Measurements from ENCODE around the gene GUCA1C. TPM values are rescaled to one million over a fixed set of nuclear protein-coding genes. Genes with fewer than 3 reads are reported as not detected.

Gene GUCA1C
- total RNA-seq, 1 donor from 2014 or later = not detected

DNA sequence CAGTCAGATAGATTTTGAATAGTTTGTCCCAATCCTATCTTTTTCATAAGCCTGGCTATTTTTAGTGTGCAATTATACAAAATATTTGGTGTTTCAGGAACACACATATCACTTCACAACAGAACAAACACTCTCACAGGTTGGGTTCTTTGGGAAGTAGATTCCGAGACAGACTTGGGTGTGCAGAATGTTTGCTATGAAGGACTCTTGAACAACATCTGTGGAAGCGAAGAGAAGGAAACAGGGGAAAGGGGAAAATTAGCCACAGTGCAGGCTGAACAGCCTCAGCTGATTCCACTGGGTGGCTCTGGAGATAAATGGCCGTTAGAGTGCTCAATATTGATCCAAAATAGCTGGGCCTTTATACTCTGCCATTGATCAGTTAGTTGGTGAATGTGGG, 61.8 kb downstream of the GUCA1C start:
- no peaks in the 10 kb centered on the region for H3K9me3 Mint-ChIP-seq
- no peak overlapping the region for H3K9ac ChIP-seq
- no peak overlapping the region for H3K27ac Mint-ChIP-seq

DNA sequence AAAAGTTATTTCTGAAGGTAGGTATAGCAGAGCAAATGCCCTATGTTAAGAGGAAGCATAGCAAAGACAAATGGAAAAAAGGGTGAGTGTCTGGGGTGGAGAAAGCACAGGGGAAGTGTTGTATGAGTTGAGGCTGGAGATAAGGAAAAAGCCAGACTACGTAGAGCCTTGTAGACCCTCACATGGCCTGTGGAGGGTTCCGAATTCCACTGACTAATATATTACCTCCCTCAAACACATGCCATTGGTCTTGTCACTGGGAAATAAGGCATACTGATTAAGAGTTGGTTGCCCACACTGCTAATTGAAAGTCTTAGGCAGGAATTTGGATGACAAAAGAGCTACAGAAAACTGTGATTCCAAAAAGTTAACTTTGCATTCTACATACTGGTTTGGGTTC, 65.9 kb downstream of the GUCA1C start:
- Mint-ChIP-seq H3K27me3 (ENCODE audit: insufficient read depth, low read depth) (no peaks in the 10 kb centered on the region), H3K9me3 (no peaks in the 10 kb centered on the region), H3K27ac (no peak overlapping the region), H3K4me1 (peaks cover 5% of the 10 kb centered on the region), H3K4me3 (no peak overlapping the region), H3K36me3 (no peaks in the 10 kb centered on the region)
- no peak overlapping the region for H3K9ac ChIP-seq
- no peaks in the 10 kb centered on the region for H3F3A ChIP-seq (ENCODE audit: low read depth)
- no peaks in the 10 kb centered on the region for H3K9me3 ChIP-seq (ENCODE audit: low read depth)
- peak overlapping the region; percentile 79 for H2AFZ ChIP-seq (replicated peaks)
- H4K20me1 ChIP-seq (ENCODE audit: low read depth) = no peaks in the 10 kb centered on the region
- no peaks in the 10 kb centered on the region for H3K4me1 ChIP-seq
- H3K27me3 ChIP-seq = no peaks in the 10 kb centered on the region
- H3K36me3 ChIP-seq = no peaks in the 10 kb centered on the region
- TF ChIP-seq EZH2phosphoT487 (IDR thresholded peaks at IDR 0.05) (no peak), EZH2 (IDR thresholded peaks at IDR 0.05) (no peak), CTCF (IDR thresholded peaks at IDR 0.05) (no peak)
- H3K27ac ChIP-seq = no peak overlapping the region
- H3K79me2 ChIP-seq (ENCODE audit: low read depth) = no peaks in the 10 kb centered on the region
- H3K4me2 ChIP-seq = no peak overlapping the region
- H3K4me3 ChIP-seq = no peak overlapping the region
- DNase-seq (ENCODE audit: low spot score) = no peak

More for the DNA sequence above, 61.8 kb downstream of the GUCA1C start:
- Histone ChIP-seq H3K27ac (no peak overlapping the region), H3K4me2 (no peak overlapping the region), H3K4me1 (no peaks in the 10 kb centered on the region), H3K4me3 (no peak overlapping the region), H4K20me1 (ENCODE audit: low read depth) (no peaks in the 10 kb centered on the region), H3K9me3 (ENCODE audit: low read depth) (no peaks in the 10 kb centered on the region), H3K36me3 (no peaks in the 10 kb centered on the region), H3K79me2 (ENCODE audit: low read depth) (no peaks in the 10 kb centered on the region), H3K27me3 (no peaks in the 10 kb centered on the region), H3F3A (ENCODE audit: low read depth) (no peaks in the 10 kb centered on the region), H2AFZ (replicated peaks) (no peak overlapping the region)
- no peak overlapping the region for H3K4me3 Mint-ChIP-seq
- DNase-seq (ENCODE audit: low spot score) = no peak
- TF ChIP-seq CTCF (IDR thresholded peaks at IDR 0.05) = no peak
- no peak for TF ChIP-seq EZH2phosphoT487 (IDR thresholded peaks at IDR 0.05)
- no peak for TF ChIP-seq EZH2 (IDR thresholded peaks at IDR 0.05)
- peaks cover 8% of the 10 kb centered on the region for H3K4me1 Mint-ChIP-seq
- H3K36me3 Mint-ChIP-seq = no peaks in the 10 kb centered on the region
- peaks cover 2% of the 10 kb centered on the region for H3K27me3 Mint-ChIP-seq (ENCODE audit: insufficient read depth, low read depth)

GRCh38 chr3:108887121-108887520, 66.6 kb downstream of the GUCA1C start:
- no peaks in the 10 kb centered on the region for H4K20me1 ChIP-seq (ENCODE audit: low read depth)
- H3F3A ChIP-seq (ENCODE audit: low read depth) = no peaks in the 10 kb centered on the region
- no peaks in the 10 kb centered on the region for H3K4me1 ChIP-seq
- no peak for DNase-seq (ENCODE audit: low spot score)
- Mint-ChIP-seq H3K27me3 (ENCODE audit: insufficient read depth, low read depth) (no peaks in the 10 kb centered on the region), H3K4me3 (no peak overlapping the region), H3K9me3 (no peaks in the 10 kb centered on the region), H3K4me1 (peaks cover 5% of the 10 kb centered on the region), H3K36me3 (no peaks in the 10 kb centered on the region), H3K27ac (no peak overlapping the region)
- H3K27ac ChIP-seq = no peak overlapping the region
- H2AFZ ChIP-seq (replicated peaks) = no peak overlapping the region
- no peak overlapping the region for H3K4me2 ChIP-seq
- no peak overlapping the region for H3K4me3 ChIP-seq
- TF ChIP-seq EZH2 (IDR thresholded peaks at IDR 0.05) (no peak), EZH2phosphoT487 (IDR thresholded peaks at IDR 0.05) (no peak), CTCF (IDR thresholded peaks at IDR 0.05) (no peak)
- no peaks in the 10 kb centered on the region for H3K36me3 ChIP-seq
- no peaks in the 10 kb centered on the region for H3K27me3 ChIP-seq
- no peak overlapping the region for H3K9ac ChIP-seq
- H3K9me3 ChIP-seq (ENCODE audit: low read depth) = no peaks in the 10 kb centered on the region
- H3K79me2 ChIP-seq (ENCODE audit: low read depth) = no peaks in the 10 kb centered on the region

All from neural progenitor cell (in vitro differentiated cells).